GM12873 (cell line): ENCODE data around the gene COTL1.

ENCODE experiments used
- CTCF ChIP-seq: IDR thresholded peaks from 2 replicates; pipeline ENCODE4 v1.5.1; 2012; ENCODE audit warnings: low read depth, mild to moderate bottlenecking, moderate library complexity, low read length, control low read depth; ENCODE audit not compliant: insufficient read depth; ENCODE audit errors: missing control alignments

The COTL1 gene

GRCh38 chr16:84650062-84650991 lies 32.4 kb upstream of the COTL1 start:
- no peak for TF ChIP-seq CTCF

GRCh38 chr16:84649511-84649861 lies 31.6 kb upstream of the COTL1 start:
- no peak for TF ChIP-seq CTCF

GRCh38 chr16:84648595-84649510 lies 31.0 kb upstream of the COTL1 start:
- TF ChIP-seq CTCF = no peak

GRCh38 chr16:84647828-84648594 lies 30.1 kb upstream of the COTL1 start, which contains the start of gene KLHL36:
KLHL36 (plus strand) TSS chr16:84648511; CDS start chr16:84650868, 2,357 bp downstream.
- peak; percentile 4 for TF ChIP-seq CTCF

- TF ChIP-seq CTCF = no peak
These were observed 25.8 kb upstream of the COTL1 start for GRCh38 chr16:84643674-84644073.

GRCh38 chr16:84643180-84643583 lies 25.3 kb upstream of the COTL1 start:
- TF ChIP-seq CTCF = no peak
